ENCODE measurements around the gene GLRA3.

DNA sequence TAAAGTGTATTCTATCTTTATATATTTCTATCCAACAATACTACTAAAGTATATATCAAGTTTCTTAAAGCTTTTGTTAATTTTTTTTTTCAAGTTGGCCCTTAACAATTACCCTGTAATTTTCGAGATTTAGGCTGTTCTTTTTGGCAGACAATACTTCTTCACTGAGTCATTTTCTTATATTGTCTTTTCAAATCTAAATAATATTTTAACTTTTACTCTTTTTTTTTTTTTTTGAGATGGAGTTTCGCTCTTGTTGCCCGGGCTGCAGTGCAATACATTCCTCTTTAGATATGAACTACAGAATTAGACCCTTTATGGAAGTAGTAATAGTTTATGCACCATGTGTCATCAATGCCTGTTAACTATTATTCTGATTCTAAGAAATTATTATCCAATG lies 120.7 kb downstream of the GLRA3 start:
- no peak for TF ChIP-seq POLR2A (IDR thresholded peaks at IDR 0.05)
- TF ChIP-seq, protein P1, sequence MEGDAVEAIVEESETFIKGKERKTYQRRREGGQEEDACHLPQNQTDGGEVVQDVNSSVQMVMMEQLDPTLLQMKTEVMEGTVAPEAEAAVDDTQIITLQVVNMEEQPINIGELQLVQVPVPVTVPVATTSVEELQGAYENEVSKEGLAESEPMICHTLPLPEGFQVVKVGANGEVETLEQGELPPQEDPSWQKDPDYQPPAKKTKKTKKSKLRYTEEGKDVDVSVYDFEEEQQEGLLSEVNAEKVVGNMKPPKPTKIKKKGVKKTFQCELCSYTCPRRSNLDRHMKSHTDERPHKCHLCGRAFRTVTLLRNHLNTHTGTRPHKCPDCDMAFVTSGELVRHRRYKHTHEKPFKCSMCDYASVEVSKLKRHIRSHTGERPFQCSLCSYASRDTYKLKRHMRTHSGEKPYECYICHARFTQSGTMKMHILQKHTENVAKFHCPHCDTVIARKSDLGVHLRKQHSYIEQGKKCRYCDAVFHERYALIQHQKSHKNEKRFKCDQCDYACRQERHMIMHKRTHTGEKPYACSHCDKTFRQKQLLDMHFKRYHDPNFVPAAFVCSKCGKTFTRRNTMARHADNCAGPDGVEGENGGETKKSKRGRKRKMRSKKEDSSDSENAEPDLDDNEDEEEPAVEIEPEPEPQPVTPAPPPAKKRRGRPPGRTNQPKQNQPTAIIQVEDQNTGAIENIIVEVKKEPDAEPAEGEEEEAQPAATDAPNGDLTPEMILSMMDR (IDR thresholded peaks at IDR 0.05), result no peak
- TF ChIP-seq EP300 (IDR thresholded peaks at IDR 0.05), result no peak

Data from tibial nerve (tissue), 4 donors.